AG10803 (cell line): ENCODE measurements around the gene RNF187.

Experiments used
- DNase-seq: peaks from one replicate; pipeline ENCODE4 v3.0.0; 2010; ENCODE audit warnings: low read depth
- H3K4me3 ChIP-seq: 2 replicates; pipeline ENCODE4 v1.5.1; 2011; ENCODE audit warnings: mild to moderate bottlenecking, low read length, control low read depth
- CTCF ChIP-seq: conservative IDR thresholded peaks from 2 replicates; pipeline ENCODE4 v1.5.1; 2011; ENCODE audit warnings: mild to moderate bottlenecking, low read length, control low read depth, inconsistent platforms

The RNF187 gene

GRCh38 chr1:228474507-228474906, 12.7 kb upstream of the RNF187 start:
- TF ChIP-seq CTCF = no peak
- DNase-seq = no peak
- H3K4me3 ChIP-seq = no peak overlapping the region

GRCh38 chr1:228475812-228476211, 11.4 kb upstream of the RNF187 start:
- no peak overlapping the region for H3K4me3 ChIP-seq
- DNase-seq = no peak
- TF ChIP-seq CTCF = no peak

GRCh38 chr1:228477263-228477662, 9.9 kb upstream of the RNF187 start:
- H3K4me3 ChIP-seq = no peak overlapping the region
- no peak for TF ChIP-seq CTCF
- DNase-seq = no peak

- DNase-seq = no peak
- no peak overlapping the region for H3K4me3 ChIP-seq
- no peak for TF ChIP-seq CTCF
Measured at GRCh38 chr1:228478326-228478725, 8.9 kb upstream of the RNF187 start.

GRCh38 chr1:228478912-228479711, 8.1 kb upstream of the RNF187 start:
- TF ChIP-seq CTCF = no peak
- no peak for DNase-seq
- H3K4me3 ChIP-seq = no peak overlapping the region

- no peak for TF ChIP-seq CTCF
- no peak for DNase-seq
- no peak overlapping the region for H3K4me3 ChIP-seq
Measured at GRCh38 chr1:228483789-228484188, 3.4 kb upstream of the RNF187 start.

- no peak for TF ChIP-seq CTCF
- peak; percentile 90 for DNase-seq
- peak overlapping the region; percentile 94 for H3K4me3 ChIP-seq
Measured at GRCh38 chr1:228486596-228487335, 416 bp upstream of the RNF187 start.
